ENCODE data around the gene P2RX7.

The P2RX7 gene

GRCh38 chr12:121112496-121112895, 20.2 kb upstream of the P2RX7 start:
- TF ChIP-seq FOXP2 (optimal IDR thresholded peaks at IDR 0.05; ENCODE audit: borderline replicate concordance, extremely low read depth, extremely low read length, insufficient read depth) (no peak), SIN3A (IDR thresholded peaks at IDR 0.05; ENCODE audit: borderline replicate concordance, insufficient read depth, low read length) (no peak), POLR2AphosphoS5 (IDR thresholded peaks at IDR 0.05; ENCODE audit: low read depth, low read length) (no peak), TAF1 (IDR thresholded peaks at IDR 0.05; ENCODE audit: borderline replicate concordance, insufficient read depth, low read length) (no peak), REST (IDR thresholded peaks at IDR 0.05; ENCODE audit: insufficient read depth in 1 of 2, low read depth in 2 of 2, low read length in 2 of 2) (no peak)

GRCh38 chr12:121113057-121113456, 19.6 kb upstream of the P2RX7 start:
- TF ChIP-seq POLR2AphosphoS5 (IDR thresholded peaks at IDR 0.05; ENCODE audit: low read depth, low read length) = no peak

GRCh38 chr12:121114019-121114639, 18.5 kb upstream of the P2RX7 start:
- no peak for TF ChIP-seq FOXP2 (optimal IDR thresholded peaks at IDR 0.05; ENCODE audit: borderline replicate concordance, extremely low read depth, extremely low read length, insufficient read depth)
- no peak for TF ChIP-seq SIN3A (IDR thresholded peaks at IDR 0.05; ENCODE audit: borderline replicate concordance, insufficient read depth, low read length)
- TF ChIP-seq REST (IDR thresholded peaks at IDR 0.05; ENCODE audit: insufficient read depth in 1 of 2, low read depth in 2 of 2, low read length in 2 of 2) = no peak
- no peak for TF ChIP-seq TAF1 (IDR thresholded peaks at IDR 0.05; ENCODE audit: borderline replicate concordance, insufficient read depth, low read length)
- TF ChIP-seq POLR2AphosphoS5 (IDR thresholded peaks at IDR 0.05; ENCODE audit: low read depth, low read length) = no peak

- TF ChIP-seq REST (IDR thresholded peaks at IDR 0.05; ENCODE audit: insufficient read depth in 1 of 2, low read depth in 2 of 2, low read length in 2 of 2) = no peak
Measured at GRCh38 chr12:121114806-121115205, 17.9 kb upstream of the P2RX7 start.

GRCh38 chr12:121115530-121115929, 17.1 kb upstream of the P2RX7 start:
- TF ChIP-seq REST (IDR thresholded peaks at IDR 0.05; ENCODE audit: insufficient read depth in 1 of 2, low read depth in 2 of 2, low read length in 2 of 2) (no peak), SIN3A (IDR thresholded peaks at IDR 0.05; ENCODE audit: borderline replicate concordance, insufficient read depth, low read length) (no peak), TAF1 (IDR thresholded peaks at IDR 0.05; ENCODE audit: borderline replicate concordance, insufficient read depth, low read length) (no peak), FOXP2 (optimal IDR thresholded peaks at IDR 0.05; ENCODE audit: borderline replicate concordance, extremely low read depth, extremely low read length, insufficient read depth) (no peak), POLR2AphosphoS5 (IDR thresholded peaks at IDR 0.05; ENCODE audit: low read depth, low read length) (no peak)
